ENCODE data around the gene MAP1LC3B. TPM values are rescaled to one million over a fixed set of nuclear protein-coding genes. Genes with fewer than 3 reads are reported as not detected.

MAP1LC3B gene
- total and polyA plus RNA-seq, 12 donors: 47.0 to 161 (median 125) TPM

DNA sequence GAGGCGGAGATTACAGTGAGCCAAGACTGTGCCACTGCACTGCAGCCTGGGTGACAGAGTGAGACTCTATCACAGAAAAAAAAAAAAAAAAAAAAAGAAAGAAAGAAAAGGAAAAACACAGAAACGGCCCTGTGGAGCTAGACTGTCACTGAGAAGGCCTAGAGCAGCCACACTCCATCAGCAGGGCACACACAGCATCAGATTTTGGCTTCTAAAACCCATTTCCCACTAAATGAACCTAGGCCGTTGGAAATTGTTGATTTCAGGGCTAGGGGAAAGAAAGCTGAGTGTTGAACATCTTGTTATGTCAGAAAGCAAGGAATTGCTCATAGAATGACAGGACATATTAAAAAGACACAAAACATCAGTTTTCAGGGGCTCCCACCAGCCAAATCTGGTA lies 51.8 kb downstream of the MAP1LC3B start:
- H3K4me3 ChIP-seq: no peak overlapping the region
- H3K36me3 ChIP-seq: peaks cover 0 to 63% (median 15%) of the 10 kb centered on the region in 9 donors
- TF ChIP-seq, protein P1, sequence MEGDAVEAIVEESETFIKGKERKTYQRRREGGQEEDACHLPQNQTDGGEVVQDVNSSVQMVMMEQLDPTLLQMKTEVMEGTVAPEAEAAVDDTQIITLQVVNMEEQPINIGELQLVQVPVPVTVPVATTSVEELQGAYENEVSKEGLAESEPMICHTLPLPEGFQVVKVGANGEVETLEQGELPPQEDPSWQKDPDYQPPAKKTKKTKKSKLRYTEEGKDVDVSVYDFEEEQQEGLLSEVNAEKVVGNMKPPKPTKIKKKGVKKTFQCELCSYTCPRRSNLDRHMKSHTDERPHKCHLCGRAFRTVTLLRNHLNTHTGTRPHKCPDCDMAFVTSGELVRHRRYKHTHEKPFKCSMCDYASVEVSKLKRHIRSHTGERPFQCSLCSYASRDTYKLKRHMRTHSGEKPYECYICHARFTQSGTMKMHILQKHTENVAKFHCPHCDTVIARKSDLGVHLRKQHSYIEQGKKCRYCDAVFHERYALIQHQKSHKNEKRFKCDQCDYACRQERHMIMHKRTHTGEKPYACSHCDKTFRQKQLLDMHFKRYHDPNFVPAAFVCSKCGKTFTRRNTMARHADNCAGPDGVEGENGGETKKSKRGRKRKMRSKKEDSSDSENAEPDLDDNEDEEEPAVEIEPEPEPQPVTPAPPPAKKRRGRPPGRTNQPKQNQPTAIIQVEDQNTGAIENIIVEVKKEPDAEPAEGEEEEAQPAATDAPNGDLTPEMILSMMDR (IDR thresholded peaks at IDR 0.05): no peak
- peaks cover 0 to 10% (median 0%) of the 10 kb centered on the region in 9 donors for H3K4me1 ChIP-seq
- ATAC-seq (no peak), DNase-seq (no peak)
- H3K27ac ChIP-seq: no peak overlapping the region
- peaks cover 0 to 13% (median 0%) of the 10 kb centered on the region in 11 donors for H3K9me3 ChIP-seq
- intact Hi-C loops (cut with DNase I): no loop called here
- no peaks in the 10 kb centered on the region for H3K27me3 ChIP-seq
- 95 to 100% methylated on average over 3 of the region's 3 CpGs for WGBS, 2 donors

DNA sequence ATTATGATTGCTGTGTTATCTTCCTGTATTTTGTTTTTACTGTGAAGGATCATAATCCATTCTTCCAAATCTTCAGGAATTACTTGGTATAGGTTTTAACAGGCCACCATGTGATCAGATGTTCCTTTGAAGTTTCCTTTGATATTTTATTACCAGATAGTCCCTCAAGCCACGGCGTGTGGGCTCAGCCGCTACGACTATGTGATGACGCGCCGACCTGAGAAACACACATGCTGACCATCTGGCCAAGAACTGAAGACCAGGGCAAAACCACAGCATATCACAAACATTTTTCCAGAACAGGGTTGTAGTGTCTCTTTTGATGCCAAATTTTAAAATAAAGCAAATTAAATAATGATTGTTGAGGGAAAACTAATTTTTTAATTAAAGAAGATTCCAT lies 53.4 kb downstream of the MAP1LC3B start:
- intact Hi-C loops (cut with DNase I): no loop called here
- no peak overlapping the region for H3K27ac ChIP-seq
- no peak for DNase-seq
- no peak overlapping the region for H3K4me3 ChIP-seq
- TF ChIP-seq, protein P1 (IDR thresholded peaks at IDR 0.05): no peak
- peaks cover 0 to 67% (median 20%) of the 10 kb centered on the region in 9 donors for H3K36me3 ChIP-seq
- no peak for ATAC-seq
- peaks cover 0 to 14% (median 0%) of the 10 kb centered on the region in 9 donors for H3K4me1 ChIP-seq
- WGBS, 2 donors: 78 to 86% methylated on average over 7 of the region's 7 CpGs
- H3K27me3 ChIP-seq: no peaks in the 10 kb centered on the region
- H3K9me3 ChIP-seq: peaks cover 0 to 13% (median 0%) of the 10 kb centered on the region in 11 donors

DNA sequence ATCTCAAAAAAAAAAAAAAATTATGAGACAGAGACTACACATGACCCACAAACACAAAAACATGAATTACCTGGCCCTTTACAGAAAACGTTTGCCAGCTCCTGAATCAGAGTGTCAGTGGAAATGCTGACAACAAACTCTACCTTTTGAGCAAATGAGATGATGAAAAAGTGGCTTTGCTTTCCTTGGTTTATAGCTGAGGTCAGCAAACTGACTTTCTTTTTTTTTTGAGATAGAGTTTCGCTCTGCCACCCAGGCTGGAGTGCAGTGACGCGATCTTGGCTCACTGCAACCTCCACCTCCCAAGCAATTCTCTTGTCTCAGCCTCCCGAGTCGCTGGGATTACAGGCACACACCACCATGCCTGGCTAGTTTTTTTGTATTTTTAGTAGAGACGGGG lies 54.3 kb downstream of the MAP1LC3B start:
- Histone ChIP-seq H3K9me3 (peaks cover 0 to 13% (median 0%) of the 10 kb centered on the region in 11 donors), H3K4me3 (no peak overlapping the region), H3K27ac (no peak overlapping the region), H3K4me1 (peaks cover 0 to 24% (median 0%) of the 10 kb centered on the region in 9 donors), H3K36me3 (peaks cover 0 to 70% (median 21%) of the 10 kb centered on the region in 9 donors), H3K27me3 (no peaks in the 10 kb centered on the region)
- 95 to 96% methylated on average over 7 of the region's 7 CpGs for WGBS, 2 donors
- ATAC-seq: no peak
- no peak for DNase-seq
- TF ChIP-seq, protein P1 (IDR thresholded peaks at IDR 0.05): no peak
- intact Hi-C loops (cut with DNase I): no loop called here

DNA sequence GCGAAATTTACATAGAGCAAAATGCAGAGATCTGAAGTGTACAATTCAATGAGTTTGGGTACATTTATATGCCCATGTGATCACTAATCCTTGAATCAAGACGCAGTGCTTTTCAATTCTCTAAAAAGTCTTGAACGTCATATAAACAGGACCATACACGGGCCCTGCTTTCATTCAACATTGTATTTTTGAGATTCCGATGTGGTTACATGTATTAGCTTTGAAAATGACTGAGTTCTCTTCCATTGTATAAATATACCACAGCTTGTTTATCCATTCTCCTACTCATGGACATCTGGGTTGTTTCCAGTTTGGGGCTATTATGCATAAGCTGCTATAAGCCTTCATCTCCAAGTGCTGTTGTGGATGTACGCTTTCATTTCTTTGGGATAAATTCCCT lies 55.2 kb downstream of the MAP1LC3B start:
- intact Hi-C loops (cut with DNase I): no loop called here
- Histone ChIP-seq H3K4me3 (no peak overlapping the region), H3K27me3 (no peaks in the 10 kb centered on the region), H3K9me3 (peaks cover 0 to 13% (median 0%) of the 10 kb centered on the region in 11 donors), H3K36me3 (peaks cover 0 to 73% (median 29%) of the 10 kb centered on the region in 9 donors), H3K27ac (no peak overlapping the region), H3K4me1 (peaks cover 0 to 25% (median 0%) of the 10 kb centered on the region in 9 donors)
- TF ChIP-seq, protein P1 (IDR thresholded peaks at IDR 0.05): no peak
- DNase-seq (no peak), ATAC-seq (no peak)
- WGBS, 2 donors: 93 to 96% methylated on average over 6 of the region's 6 CpGs
